GM18507 (cell line): ENCODE measurements around the gene PPP1R14D.
"Not testable (repeated sequence)": the region's sequence is repeated elsewhere in the genome, so short reads cannot be mapped to it uniquely, and the experiment has no call there.

Source experiments
- DNase-seq: peaks from one replicate; pipeline ENCODE4 v3.0.0; 2011; ENCODE audit warnings: low read depth; ENCODE audit not compliant: insufficient read length; ENCODE audit errors: extremely low spot score
- FAIRE-seq: peaks from 2 replicates; lab custom pipeline; 2011; peaks lifted over from hg19 to GRCh38; lab: Jason Lieb, UNC

The PPP1R14D gene

GRCh38 chr15:40828447-40829036 is at the start of gene PPP1R14D:
PPP1R14D (minus strand) TSS chr15:40828708; CDS start chr15:40828641, 67 bp downstream.
- FAIRE-seq (no peak), DNase-seq (no peak)

DNA sequence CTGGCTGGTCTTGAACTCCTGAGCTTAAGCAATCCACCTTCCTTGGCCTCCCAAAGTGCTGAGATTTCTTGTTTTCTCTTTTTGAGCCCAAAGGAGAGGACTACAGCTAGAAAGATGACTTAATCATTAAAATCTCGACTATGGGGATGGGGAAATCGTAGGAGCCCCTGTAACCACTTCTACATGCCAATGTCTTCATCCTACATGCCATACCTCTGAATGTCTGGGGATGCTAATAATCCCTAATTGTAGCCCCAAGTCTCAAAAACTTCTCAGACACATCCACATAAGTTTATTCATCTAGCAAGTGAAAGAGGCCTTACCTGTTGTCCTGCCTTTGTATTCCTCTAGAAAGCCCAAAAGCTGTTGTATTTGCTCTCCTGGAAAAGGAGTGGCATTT is 49.2 kb upstream of the PPP1R14D start:
- no peak for DNase-seq
- FAIRE-seq: no peak

DNA sequence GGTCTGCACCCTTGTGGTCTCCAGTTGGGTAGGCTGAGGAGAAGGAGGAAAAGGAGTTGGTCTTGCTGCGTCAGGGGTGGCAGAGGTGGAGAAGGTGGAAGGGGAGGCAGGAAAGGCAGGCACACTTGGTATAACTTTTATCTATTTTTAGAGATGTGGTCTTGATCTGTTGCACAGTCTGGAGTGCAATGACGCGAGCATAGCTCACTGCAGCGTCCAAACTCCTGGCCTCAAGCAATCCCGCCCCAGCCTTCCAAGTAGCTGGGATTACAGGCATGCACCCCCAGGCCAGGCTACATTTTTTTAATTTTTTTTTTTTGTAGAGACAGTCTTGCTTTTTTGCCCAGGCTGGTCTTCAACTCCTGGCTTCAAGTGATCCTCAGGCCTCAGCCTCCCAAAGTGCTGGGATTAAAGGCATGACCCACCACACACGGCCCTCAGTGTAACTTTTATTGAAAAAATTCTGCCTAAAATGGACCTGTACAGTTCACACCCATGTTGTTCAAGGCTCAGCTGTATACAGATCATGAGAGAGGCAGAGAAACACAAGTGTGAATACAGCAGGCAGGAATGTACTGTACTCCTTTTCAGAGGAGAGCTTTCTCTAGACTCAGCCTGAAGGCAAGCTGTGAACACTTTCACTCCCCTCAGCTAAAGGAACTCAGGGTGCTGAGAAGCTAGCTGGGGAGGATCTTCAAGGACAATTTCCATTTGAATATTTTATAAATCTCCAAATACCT is 47.7 kb upstream of the PPP1R14D start:
- FAIRE-seq (no peak), DNase-seq (no peak)

- peak; percentile 72 for FAIRE-seq
- no peak for DNase-seq
Observed at GRCh38 chr15:40873694-40874561, 45.4 kb upstream of the PPP1R14D start, which contains the start of gene RHOV. RHOV (minus strand) TSS chr15:40874234; CDS start chr15:40874139, 95 bp downstream.

DNA sequence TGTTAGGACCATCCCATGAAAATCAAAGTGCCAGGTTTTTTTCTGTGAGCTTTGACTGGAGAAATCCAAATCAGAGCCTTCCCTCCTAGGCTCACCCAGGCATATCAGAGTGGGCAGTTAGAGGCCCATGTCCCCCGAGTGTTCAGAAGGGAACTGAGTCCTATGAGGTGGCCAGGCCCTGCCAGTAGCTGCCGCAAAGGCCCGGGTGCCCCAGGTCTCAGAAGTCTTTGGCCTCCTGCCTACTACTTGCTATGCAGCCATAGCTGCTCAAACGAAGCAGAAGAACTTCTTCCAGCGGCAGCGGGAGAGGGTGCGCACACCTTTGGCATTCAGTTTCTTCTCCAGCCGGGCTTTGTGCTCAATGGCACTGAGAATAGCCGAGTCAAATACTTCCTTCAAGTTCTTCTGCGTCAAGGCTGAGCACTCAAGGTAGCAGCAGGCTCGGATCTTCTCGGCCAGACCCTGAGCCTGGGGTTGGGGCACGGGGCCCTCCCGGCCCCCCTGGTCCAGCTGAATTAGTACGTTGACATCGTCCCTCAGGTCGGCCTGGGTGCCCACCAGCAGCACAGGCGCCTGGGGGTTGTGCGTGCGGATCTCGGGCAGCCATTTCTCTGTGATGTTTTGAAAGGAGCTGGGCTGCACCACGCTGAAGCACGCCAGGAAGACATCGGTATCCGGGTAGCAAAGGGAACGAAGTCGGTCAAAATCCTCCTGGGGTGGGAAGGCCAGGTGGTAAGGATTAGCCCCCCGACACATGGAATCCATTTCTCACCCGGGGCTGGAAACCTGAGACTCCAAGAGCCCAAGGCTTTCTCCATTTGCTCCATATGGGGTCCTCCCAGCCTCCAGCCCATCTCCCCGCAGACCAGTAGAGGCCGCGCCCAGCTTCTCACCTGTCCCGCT is 44.5 kb upstream of the PPP1R14D start:
- FAIRE-seq (no peak), DNase-seq (no peak)

- DNase-seq (no peak), FAIRE-seq (peak; percentile 93)
Observed at GRCh38 chr15:40871749-40872617, 43.5 kb upstream of the PPP1R14D start.

GRCh38 chr15:40870716-40871115 is 42.2 kb upstream of the PPP1R14D start:
- DNase-seq: no peak
- FAIRE-seq: no peak

DNA sequence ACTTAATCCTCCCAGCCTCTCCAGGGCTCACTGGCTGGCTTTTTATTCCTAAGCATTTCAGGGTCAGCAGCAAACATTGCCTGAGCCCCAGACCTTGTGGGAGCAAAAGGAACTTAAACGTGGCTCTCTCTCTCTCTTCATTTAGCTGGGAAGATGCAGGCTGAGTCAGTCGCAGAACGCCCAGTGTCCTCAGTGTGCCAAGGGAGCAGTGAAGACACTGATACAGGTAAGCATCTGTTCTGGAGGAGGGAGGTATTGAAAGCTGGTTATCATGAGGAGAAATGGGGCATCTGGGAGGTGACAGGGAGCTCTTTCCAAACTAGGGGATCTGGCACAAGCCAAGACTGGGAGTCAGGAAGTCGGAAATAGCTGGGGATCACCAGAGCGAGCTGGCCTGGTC is 41.2 kb upstream of the PPP1R14D start:
- no peak for FAIRE-seq
- no peak for DNase-seq

DNA sequence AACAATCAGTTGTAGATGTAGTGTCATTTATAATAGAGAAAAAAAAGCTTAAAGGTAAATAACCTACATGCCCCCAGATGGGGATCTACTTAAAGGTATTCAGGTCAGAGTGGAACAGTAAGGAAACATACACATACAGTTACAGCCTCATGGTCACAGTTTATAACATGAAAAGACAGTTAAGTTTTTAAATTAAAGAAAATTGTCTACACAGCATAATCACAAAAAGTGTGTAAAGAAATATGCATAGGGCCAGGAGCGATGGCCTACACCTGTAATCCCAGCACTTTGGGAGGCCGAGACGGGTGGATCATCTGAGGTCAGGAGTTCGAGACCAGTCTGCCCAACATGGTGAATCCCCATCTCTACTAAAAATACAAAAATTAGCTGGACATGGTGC is 38.7 kb upstream of the PPP1R14D start:
- DNase-seq (no peak), FAIRE-seq (no peak)

GRCh38 chr15:40863660-40864270 is 35.3 kb upstream of the PPP1R14D start:
- DNase-seq: no peak
- no peak for FAIRE-seq

DNA sequence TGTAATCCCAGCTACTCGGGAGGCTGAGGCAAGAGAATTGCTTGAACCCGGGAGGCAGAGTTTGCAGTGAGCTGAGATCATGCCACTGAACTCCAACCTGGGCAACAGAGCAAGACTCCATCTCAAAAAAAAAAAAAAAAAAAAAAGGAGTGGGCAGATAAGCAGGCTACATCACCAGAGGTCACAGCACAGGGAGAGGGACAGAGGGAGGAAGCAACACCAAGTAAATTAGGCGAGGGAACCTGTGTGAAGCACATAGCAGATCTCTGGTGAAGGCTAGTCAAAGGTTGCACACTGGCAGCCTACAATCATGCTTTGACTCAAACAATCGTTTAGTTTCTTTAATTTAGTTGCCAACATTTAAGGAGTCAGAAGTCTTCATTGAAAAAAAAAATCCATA is 32.6 kb upstream of the PPP1R14D start:
- not testable (repeated sequence) for FAIRE-seq

DNA sequence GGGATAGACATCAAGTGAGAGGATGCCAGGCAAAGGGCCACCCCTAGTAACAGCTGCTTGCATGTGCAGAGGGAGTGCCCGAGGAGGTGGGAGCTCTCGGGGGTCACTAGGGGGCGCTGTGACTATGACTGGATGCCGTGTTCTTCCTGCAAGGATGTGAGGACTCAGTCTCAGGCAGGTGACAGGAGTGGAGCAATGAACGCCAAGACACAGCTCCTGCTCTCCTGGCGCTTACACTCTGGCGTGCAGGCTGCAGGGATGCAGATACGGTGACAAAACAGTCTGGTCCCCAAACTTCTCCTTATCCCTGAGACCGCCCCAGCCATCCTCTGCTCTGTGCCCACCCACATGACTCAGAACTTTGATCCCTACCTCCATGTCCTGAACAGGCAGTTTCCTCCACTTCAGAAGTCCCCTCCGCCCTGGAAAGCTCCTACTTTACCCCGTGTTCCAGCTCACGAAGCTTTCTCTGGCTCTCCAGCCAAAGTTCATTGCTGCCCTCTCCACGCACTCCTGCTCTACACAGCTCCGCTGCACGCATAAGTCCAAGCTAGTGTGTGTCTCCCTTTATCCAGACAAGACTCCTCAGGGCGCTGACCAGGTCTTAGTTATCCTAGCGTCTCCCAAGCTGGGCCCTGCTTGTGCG is 30.8 kb upstream of the PPP1R14D start:
- DNase-seq (peak; percentile 73), FAIRE-seq (peak; percentile 86)

More for the DNA sequence above, 32.6 kb upstream of the PPP1R14D start:
- not testable (repeated sequence) for DNase-seq

GRCh38 chr15:40858706-40859105 is 30.2 kb upstream of the PPP1R14D start:
- no peak for FAIRE-seq
- no peak for DNase-seq

GRCh38 chr15:40857601-40858341 is 29.3 kb upstream of the PPP1R14D start:
- FAIRE-seq (peak; percentile 82), DNase-seq (peak; percentile 77)

GRCh38 chr15:40856746-40857145 is 28.2 kb upstream of the PPP1R14D start:
- no peak for FAIRE-seq
- no peak for DNase-seq

GRCh38 chr15:40855706-40856234 is 27.3 kb upstream of the PPP1R14D start:
- FAIRE-seq: no peak
- no peak for DNase-seq

GRCh38 chr15:40854161-40854560 is 25.7 kb upstream of the PPP1R14D start:
- no peak for FAIRE-seq

More at GRCh38 chr15:40854161-40854560, 25.7 kb upstream of the PPP1R14D start:
- DNase-seq: no peak
